ENCODE results near the gene C19orf25. TPM values are rescaled to one million over a fixed set of nuclear protein-coding genes. Genes with fewer than 3 reads are reported as not detected.
"Not testable (repeated sequence)": the region's sequence is repeated elsewhere in the genome, so short reads cannot be mapped to it uniquely, and the experiment has no call there.

The C19orf25 gene
- total RNA-seq, 1 experiment from 2014 or later = 20.0 TPM

- in situ Hi-C loops (cut with HindIII; ENCODE audit: low pct_unique_long_range_greater_than_20kb, low sequenced_read_pairs) = no loop called here
- no peak for DNase-seq (ENCODE audit: low read depth, low spot score)
Observed at GRCh38 chr19:1489463-1490310, 10.7 kb upstream of the C19orf25 start.

GRCh38 chr19:1488282-1488601 is 9.2 kb upstream of the C19orf25 start:
- in situ Hi-C loops (cut with HindIII; ENCODE audit: low pct_unique_long_range_greater_than_20kb, low sequenced_read_pairs) = no loop called here
- DNase-seq (ENCODE audit: low read depth, low spot score) = no peak

GRCh38 chr19:1487576-1488281 is 8.7 kb upstream of the C19orf25 start:
- DNase-seq (ENCODE audit: low read depth, low spot score) = no peak
- in situ Hi-C loops (cut with HindIII; ENCODE audit: low pct_unique_long_range_greater_than_20kb, low sequenced_read_pairs) = no loop called here

GRCh38 chr19:1486720-1487575 is 7.9 kb upstream of the C19orf25 start:
- in situ Hi-C loops (cut with HindIII; ENCODE audit: low pct_unique_long_range_greater_than_20kb, low sequenced_read_pairs) = no loop called here
- DNase-seq (ENCODE audit: low read depth, low spot score) = no peak

- in situ Hi-C loops (cut with HindIII; ENCODE audit: low pct_unique_long_range_greater_than_20kb, low sequenced_read_pairs) = no loop called here
- no peak for DNase-seq (ENCODE audit: low read depth, low spot score)
Observed at GRCh38 chr19:1483979-1484428, 5.0 kb upstream of the C19orf25 start.

- DNase-seq (ENCODE audit: low read depth, low spot score) = no peak
- in situ Hi-C loops (cut with HindIII; ENCODE audit: low pct_unique_long_range_greater_than_20kb, low sequenced_read_pairs) = no loop called here
Observed at GRCh38 chr19:1483131-1483978, 4.3 kb upstream of the C19orf25 start.

- in situ Hi-C loops (cut with HindIII; ENCODE audit: low pct_unique_long_range_greater_than_20kb, low sequenced_read_pairs) = no loop called here
- no peak for DNase-seq (ENCODE audit: low read depth, low spot score)
Observed at GRCh38 chr19:1482361-1483130, 3.5 kb upstream of the C19orf25 start.

- DNase-seq (ENCODE audit: low read depth, low spot score) = no peak
- in situ Hi-C loops (cut with HindIII; ENCODE audit: low pct_unique_long_range_greater_than_20kb, low sequenced_read_pairs) = no loop called here
Observed at GRCh38 chr19:1481893-1482360, 2.9 kb upstream of the C19orf25 start.

GRCh38 chr19:1481224-1481892 is 2.3 kb upstream of the C19orf25 start:
- in situ Hi-C loops (cut with HindIII; ENCODE audit: low pct_unique_long_range_greater_than_20kb, low sequenced_read_pairs) = no loop called here
- DNase-seq (ENCODE audit: low read depth, low spot score) = no peak

- DNase-seq (ENCODE audit: low read depth, low spot score); in situ Hi-C loops (cut with HindIII; ENCODE audit: low pct_unique_long_range_greater_than_20kb, low sequenced_read_pairs): not testable (repeated sequence)
Observed at GRCh38 chr19:1477056-1477455, 2.0 kb downstream of the C19orf25 start.

- in situ Hi-C loops (cut with HindIII; ENCODE audit: low pct_unique_long_range_greater_than_20kb, low sequenced_read_pairs) = no loop called here
- no peak for DNase-seq (ENCODE audit: low read depth, low spot score)
Observed at GRCh38 chr19:1475751-1476437, 3.1 kb downstream of the C19orf25 start.

- in situ Hi-C loops (cut with HindIII; ENCODE audit: low pct_unique_long_range_greater_than_20kb, low sequenced_read_pairs) = no loop called here
- DNase-seq (ENCODE audit: low read depth, low spot score) = no peak
Observed at GRCh38 chr19:1474765-1475351, 4.2 kb downstream of the C19orf25 start.

- DNase-seq (ENCODE audit: low read depth, low spot score) = no peak
- in situ Hi-C loops (cut with HindIII; ENCODE audit: low pct_unique_long_range_greater_than_20kb, low sequenced_read_pairs) = no loop called here
Observed at GRCh38 chr19:1474011-1474764, 4.8 kb downstream of the C19orf25 start.

- DNase-seq (ENCODE audit: low read depth, low spot score) = no peak
- in situ Hi-C loops (cut with HindIII; ENCODE audit: low pct_unique_long_range_greater_than_20kb, low sequenced_read_pairs) = no loop called here
Observed at GRCh38 chr19:1473085-1473851, 5.7 kb downstream of the C19orf25 start.
